Measurements from ENCODE around the gene ACP3. TPM values are rescaled to one million over a fixed set of nuclear protein-coding genes. Genes with fewer than 3 reads are reported as not detected.

The ACP3 gene
- total RNA-seq, 1 donor, result 10.8 TPM

DNA sequence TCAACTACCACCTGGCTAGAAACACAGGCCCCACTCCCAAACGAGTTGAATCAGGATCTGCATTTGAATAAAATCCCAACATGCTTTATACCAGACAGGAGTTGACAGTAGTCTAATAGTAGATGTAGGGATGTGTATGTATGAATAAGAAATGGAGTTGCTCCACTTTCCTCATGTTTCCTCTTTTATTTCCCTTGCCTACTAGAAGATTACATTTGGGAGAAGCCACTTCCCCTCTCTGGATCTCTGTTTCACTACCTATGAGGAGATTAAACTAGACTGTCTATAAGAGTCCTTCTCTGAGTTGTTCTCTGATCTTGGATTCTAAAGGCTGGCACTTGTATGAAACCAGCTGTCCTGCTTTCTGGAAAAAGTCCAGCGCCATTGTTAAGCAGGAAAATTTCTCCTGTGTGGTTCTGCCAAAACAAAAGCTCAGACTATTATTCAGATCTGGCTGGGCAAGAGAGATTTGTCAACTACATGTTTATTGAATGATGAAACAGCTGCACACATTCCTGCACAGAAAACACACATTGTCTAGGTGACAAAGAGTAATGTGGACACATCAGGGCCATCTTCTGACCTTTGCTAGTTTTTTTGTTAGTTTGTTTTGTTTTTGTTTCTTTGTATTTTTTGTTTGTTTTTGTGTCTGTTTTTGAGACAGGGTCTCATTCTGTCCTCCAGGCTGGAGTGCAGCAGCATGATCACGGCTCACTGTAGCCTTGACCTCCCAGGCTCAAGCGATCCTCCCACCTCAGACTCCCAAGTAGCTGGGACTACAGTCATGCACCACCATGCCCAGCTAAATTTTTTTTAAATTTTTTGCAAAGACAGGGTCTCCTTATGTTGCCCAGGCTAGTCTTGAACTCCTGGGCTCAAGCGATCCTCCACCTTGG lies 29.9 kb downstream of the ACP3 start:
- no peak for TF ChIP-seq CTCF (IDR thresholded peaks at IDR 0.05; ENCODE audit: insufficient read depth, low read depth, low read length)
- no peak overlapping the region for H3K4me3 ChIP-seq (ENCODE audit: low read depth, low read length)
- DNase-seq (ENCODE audit: low read depth), result peak; percentile 17

DNA sequence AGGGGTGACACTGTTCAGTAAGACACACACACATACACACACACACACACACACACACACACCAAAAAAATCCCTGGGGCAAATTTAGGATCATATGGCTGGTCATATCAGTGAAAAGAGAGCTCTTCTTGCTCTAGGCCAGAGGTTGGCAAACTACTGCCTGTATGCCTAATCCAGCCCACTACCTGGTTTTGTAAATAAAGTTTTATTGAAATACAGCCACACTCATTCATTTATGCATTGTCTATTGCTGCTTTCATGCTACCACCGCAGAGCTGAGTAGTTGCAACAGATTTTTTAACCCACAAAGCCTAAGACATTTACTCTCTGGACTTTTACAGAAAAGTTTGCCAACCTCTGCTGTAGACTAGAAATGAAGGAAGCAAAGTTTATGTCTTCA lies 30.6 kb downstream of the ACP3 start:
- no peak for TF ChIP-seq CTCF (IDR thresholded peaks at IDR 0.05; ENCODE audit: insufficient read depth, low read depth, low read length)
- DNase-seq (ENCODE audit: low read depth), result no peak
- no peak overlapping the region for H3K4me3 ChIP-seq (ENCODE audit: low read depth, low read length)

DNA sequence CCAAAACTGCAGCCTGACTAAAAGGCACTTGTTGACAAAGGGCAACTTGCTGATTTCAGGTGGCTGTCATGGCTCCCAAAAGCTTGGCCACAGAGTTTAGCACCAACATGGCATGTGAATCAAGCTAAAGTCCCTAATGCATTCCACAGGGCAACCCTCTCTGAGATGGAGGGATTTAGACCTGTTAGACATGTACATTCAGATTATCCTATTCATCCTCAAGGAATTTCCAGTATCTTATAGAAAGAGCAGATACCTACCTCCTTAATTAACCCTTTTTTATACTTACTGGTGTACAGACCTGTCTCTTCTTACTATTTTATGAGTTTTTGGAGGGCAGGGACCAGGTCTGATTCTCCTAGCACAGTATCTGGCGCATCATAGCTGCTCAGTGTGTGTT lies 31.3 kb downstream of the ACP3 start:
- H3K4me3 ChIP-seq (ENCODE audit: low read depth, low read length), result no peak overlapping the region
- TF ChIP-seq CTCF (IDR thresholded peaks at IDR 0.05; ENCODE audit: insufficient read depth, low read depth, low read length), result no peak
- no peak for DNase-seq (ENCODE audit: low read depth)

GRCh38 chr3:132350814-132351213 lies 33.6 kb downstream of the ACP3 start:
- DNase-seq (ENCODE audit: low read depth), result no peak
- no peak for TF ChIP-seq CTCF (IDR thresholded peaks at IDR 0.05; ENCODE audit: insufficient read depth, low read depth, low read length)
- no peak overlapping the region for H3K4me3 ChIP-seq (ENCODE audit: low read depth, low read length)

- TF ChIP-seq CTCF (IDR thresholded peaks at IDR 0.05; ENCODE audit: insufficient read depth, low read depth, low read length), result no peak
- DNase-seq (ENCODE audit: low read depth), result no peak
- H3K4me3 ChIP-seq (ENCODE audit: low read depth, low read length), result no peak overlapping the region
These were observed 34.1 kb downstream of the ACP3 start for GRCh38 chr3:132351222-132351806.

DNA sequence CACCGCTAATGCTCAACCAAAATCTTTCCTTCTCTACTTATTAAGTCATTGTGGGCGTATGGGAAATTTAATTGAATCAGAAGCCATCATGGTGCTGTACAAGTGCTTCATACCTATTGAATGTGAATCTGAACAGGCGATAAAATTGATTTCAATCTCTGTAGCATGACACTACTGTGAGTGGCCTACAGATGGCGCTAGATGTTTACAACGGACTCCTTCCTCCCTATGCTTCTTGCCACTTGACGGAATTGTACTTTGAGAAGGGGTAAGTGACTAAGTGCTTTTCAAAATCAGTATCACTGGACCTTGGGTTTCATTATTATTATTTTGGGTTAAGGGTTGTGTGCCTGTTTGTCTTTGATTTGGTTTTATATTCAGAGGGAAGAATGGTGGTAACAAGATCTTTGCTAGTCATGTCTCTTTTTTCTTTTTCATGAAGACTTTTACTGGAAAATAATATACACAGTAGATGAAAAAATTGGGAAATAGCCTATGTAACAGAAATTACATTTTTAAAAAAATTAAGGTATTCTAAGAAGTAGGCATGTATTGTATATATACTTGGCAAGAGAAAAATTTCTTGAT lies 35.4 kb downstream of the ACP3 start:
- peak; percentile 98 for TF ChIP-seq CTCF (IDR thresholded peaks at IDR 0.05; ENCODE audit: insufficient read depth, low read depth, low read length)
- no peak overlapping the region for H3K4me3 ChIP-seq (ENCODE audit: low read depth, low read length)
- peak; percentile 72 for DNase-seq (ENCODE audit: low read depth)

Data from fibroblast of villous mesenchyme (primary cell).